ENCODE results near the gene PPIA.

DNA sequence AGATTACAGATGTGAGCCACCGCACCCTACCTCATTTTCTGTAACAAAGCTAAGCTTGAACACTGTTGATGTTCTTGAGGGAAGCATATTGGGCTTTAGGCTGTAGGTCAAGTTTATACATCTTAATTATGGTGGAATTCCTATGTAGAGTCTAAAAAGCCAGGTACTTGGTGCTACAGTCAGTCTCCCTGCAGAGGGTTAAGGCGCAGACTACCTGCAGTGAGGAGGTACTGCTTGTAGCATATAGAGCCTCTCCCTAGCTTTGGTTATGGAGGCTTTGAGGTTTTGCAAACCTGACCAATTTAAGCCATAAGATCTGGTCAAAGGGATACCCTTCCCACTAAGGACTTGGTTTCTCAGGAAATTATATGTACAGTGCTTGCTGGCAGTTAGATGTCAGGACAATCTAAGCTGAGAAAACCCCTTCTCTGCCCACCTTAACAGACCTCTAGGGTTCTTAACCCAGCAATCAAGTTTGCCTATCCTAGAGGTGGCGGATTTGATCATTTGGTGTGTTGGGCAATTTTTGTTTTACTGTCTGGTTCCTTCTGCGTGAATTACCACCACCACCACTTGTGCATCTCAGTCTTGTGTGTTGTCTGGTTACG is 6.0 kb downstream of the PPIA start:
- TF ChIP-seq, protein P1, sequence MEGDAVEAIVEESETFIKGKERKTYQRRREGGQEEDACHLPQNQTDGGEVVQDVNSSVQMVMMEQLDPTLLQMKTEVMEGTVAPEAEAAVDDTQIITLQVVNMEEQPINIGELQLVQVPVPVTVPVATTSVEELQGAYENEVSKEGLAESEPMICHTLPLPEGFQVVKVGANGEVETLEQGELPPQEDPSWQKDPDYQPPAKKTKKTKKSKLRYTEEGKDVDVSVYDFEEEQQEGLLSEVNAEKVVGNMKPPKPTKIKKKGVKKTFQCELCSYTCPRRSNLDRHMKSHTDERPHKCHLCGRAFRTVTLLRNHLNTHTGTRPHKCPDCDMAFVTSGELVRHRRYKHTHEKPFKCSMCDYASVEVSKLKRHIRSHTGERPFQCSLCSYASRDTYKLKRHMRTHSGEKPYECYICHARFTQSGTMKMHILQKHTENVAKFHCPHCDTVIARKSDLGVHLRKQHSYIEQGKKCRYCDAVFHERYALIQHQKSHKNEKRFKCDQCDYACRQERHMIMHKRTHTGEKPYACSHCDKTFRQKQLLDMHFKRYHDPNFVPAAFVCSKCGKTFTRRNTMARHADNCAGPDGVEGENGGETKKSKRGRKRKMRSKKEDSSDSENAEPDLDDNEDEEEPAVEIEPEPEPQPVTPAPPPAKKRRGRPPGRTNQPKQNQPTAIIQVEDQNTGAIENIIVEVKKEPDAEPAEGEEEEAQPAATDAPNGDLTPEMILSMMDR (IDR thresholded peaks at IDR 0.05; ENCODE audit: low read length): no peak
- no peak for TF ChIP-seq EZH2 (optimal IDR thresholded peaks at IDR 0.05; ENCODE audit: low read depth, low read length)
- no peak for TF ChIP-seq EZH2phosphoT487 (IDR thresholded peaks at IDR 0.05; ENCODE audit: low read length)
